ENCODE measurements around the gene SORCS2.

SORCS2 gene

GRCh38 chr4:7704625-7705024 is 512.3 kb downstream of the SORCS2 start:
- no peak overlapping the region for H3K4me3 ChIP-seq
- no peak overlapping the region for H3K9ac ChIP-seq (ENCODE audit: insufficient read length)
- H3K27ac ChIP-seq = no peak overlapping the region
- TF ChIP-seq FOXP2 (optimal IDR thresholded peaks at IDR 0.05; ENCODE audit: control extremely low read depth, extremely low read length, insufficient read depth) = no peak
- no peak for TF ChIP-seq EZH2 (IDR thresholded peaks at IDR 0.05)
- no peak for TF ChIP-seq POLR2AphosphoS5 (IDR thresholded peaks at IDR 0.05; ENCODE audit: borderline replicate concordance, low read depth, low read length)
- H3K9me3 ChIP-seq (ENCODE audit: low read depth, low read length) = no peaks in the 10 kb centered on the region
- DNase-seq (ENCODE audit: low read depth, low spot score) = no peak
- no peaks in the 10 kb centered on the region for H3K36me3 ChIP-seq (ENCODE audit: insufficient read depth, low read length)

- Histone ChIP-seq H3K9me3 (ENCODE audit: low read depth, low read length) (no peaks in the 10 kb centered on the region), H3K4me3 (no peak overlapping the region), H3K9ac (ENCODE audit: insufficient read length) (no peak overlapping the region), H3K36me3 (ENCODE audit: insufficient read depth, low read length) (no peaks in the 10 kb centered on the region), H3K27ac (no peak overlapping the region)
- no peak for DNase-seq (ENCODE audit: low read depth, low spot score)
- TF ChIP-seq POLR2AphosphoS5 (IDR thresholded peaks at IDR 0.05; ENCODE audit: borderline replicate concordance, low read depth, low read length) = no peak
- TF ChIP-seq FOXP2 (optimal IDR thresholded peaks at IDR 0.05; ENCODE audit: control extremely low read depth, extremely low read length, insufficient read depth) = no peak
- no peak for TF ChIP-seq EZH2 (IDR thresholded peaks at IDR 0.05)
Observed at GRCh38 chr4:7705062-7705461, 512.7 kb downstream of the SORCS2 start.

- TF ChIP-seq EZH2 (IDR thresholded peaks at IDR 0.05) (no peak), FOXP2 (optimal IDR thresholded peaks at IDR 0.05; ENCODE audit: control extremely low read depth, extremely low read length, insufficient read depth) (no peak), POLR2AphosphoS5 (IDR thresholded peaks at IDR 0.05; ENCODE audit: borderline replicate concordance, low read depth, low read length) (no peak)
- Histone ChIP-seq H3K36me3 (ENCODE audit: insufficient read depth, low read length) (no peaks in the 10 kb centered on the region), H3K9ac (ENCODE audit: insufficient read length) (no peak overlapping the region), H3K4me3 (no peak overlapping the region), H3K27ac (no peak overlapping the region), H3K9me3 (ENCODE audit: low read depth, low read length) (no peaks in the 10 kb centered on the region)
- DNase-seq (ENCODE audit: low read depth, low spot score) = no peak
Observed at GRCh38 chr4:7705593-7705992, 513.3 kb downstream of the SORCS2 start.

GRCh38 chr4:7708238-7708637 is 515.9 kb downstream of the SORCS2 start:
- Histone ChIP-seq H3K9ac (ENCODE audit: insufficient read length) (no peak overlapping the region), H3K36me3 (ENCODE audit: insufficient read depth, low read length) (no peaks in the 10 kb centered on the region), H3K4me3 (no peak overlapping the region), H3K27ac (no peak overlapping the region), H3K9me3 (ENCODE audit: low read depth, low read length) (no peaks in the 10 kb centered on the region)
- TF ChIP-seq EZH2 (IDR thresholded peaks at IDR 0.05) = no peak
- no peak for TF ChIP-seq POLR2AphosphoS5 (IDR thresholded peaks at IDR 0.05; ENCODE audit: borderline replicate concordance, low read depth, low read length)
- no peak for TF ChIP-seq FOXP2 (optimal IDR thresholded peaks at IDR 0.05; ENCODE audit: control extremely low read depth, extremely low read length, insufficient read depth)
- no peak for DNase-seq (ENCODE audit: low read depth, low spot score)

GRCh38 chr4:7708981-7709380 is 516.6 kb downstream of the SORCS2 start:
- Histone ChIP-seq H3K9me3 (ENCODE audit: low read depth, low read length) (no peaks in the 10 kb centered on the region), H3K27ac (no peak overlapping the region), H3K4me3 (no peak overlapping the region), H3K9ac (ENCODE audit: insufficient read length) (no peak overlapping the region), H3K36me3 (ENCODE audit: insufficient read depth, low read length) (no peaks in the 10 kb centered on the region)
- TF ChIP-seq FOXP2 (optimal IDR thresholded peaks at IDR 0.05; ENCODE audit: control extremely low read depth, extremely low read length, insufficient read depth) (no peak), POLR2AphosphoS5 (IDR thresholded peaks at IDR 0.05; ENCODE audit: borderline replicate concordance, low read depth, low read length) (no peak), EZH2 (IDR thresholded peaks at IDR 0.05) (no peak)
- DNase-seq (ENCODE audit: low read depth, low spot score) = no peak

- TF ChIP-seq EZH2 (IDR thresholded peaks at IDR 0.05) = no peak
- Histone ChIP-seq H3K9me3 (ENCODE audit: low read depth, low read length) (no peaks in the 10 kb centered on the region), H3K36me3 (ENCODE audit: insufficient read depth, low read length) (no peaks in the 10 kb centered on the region), H3K4me3 (no peak overlapping the region), H3K27ac (no peak overlapping the region), H3K9ac (ENCODE audit: insufficient read length) (no peak overlapping the region)
- DNase-seq (ENCODE audit: low read depth, low spot score) = no peak
Observed at GRCh38 chr4:7709431-7709830, 517.1 kb downstream of the SORCS2 start.

GRCh38 chr4:7710126-7710525 is 517.8 kb downstream of the SORCS2 start:
- Histone ChIP-seq H3K9ac (ENCODE audit: insufficient read length) (no peak overlapping the region), H3K36me3 (ENCODE audit: insufficient read depth, low read length) (no peaks in the 10 kb centered on the region), H3K9me3 (ENCODE audit: low read depth, low read length) (no peaks in the 10 kb centered on the region), H3K27ac (no peak overlapping the region), H3K4me3 (no peak overlapping the region)
- TF ChIP-seq FOXP2 (optimal IDR thresholded peaks at IDR 0.05; ENCODE audit: control extremely low read depth, extremely low read length, insufficient read depth) (no peak), EZH2 (IDR thresholded peaks at IDR 0.05) (no peak), POLR2AphosphoS5 (IDR thresholded peaks at IDR 0.05; ENCODE audit: borderline replicate concordance, low read depth, low read length) (no peak)
- no peak for DNase-seq (ENCODE audit: low read depth, low spot score)

- H3K27ac ChIP-seq = no peak overlapping the region
Observed at GRCh38 chr4:7710576-7711306, 518.4 kb downstream of the SORCS2 start.

More at GRCh38 chr4:7710576-7711306, 518.4 kb downstream of the SORCS2 start:
- Histone ChIP-seq H3K36me3 (ENCODE audit: insufficient read depth, low read length) (no peaks in the 10 kb centered on the region), H3K9me3 (ENCODE audit: low read depth, low read length) (no peaks in the 10 kb centered on the region), H3K9ac (ENCODE audit: insufficient read length) (no peak overlapping the region), H3K4me3 (no peak overlapping the region)
- no peak for DNase-seq (ENCODE audit: low read depth, low spot score)
- no peak for TF ChIP-seq POLR2AphosphoS5 (IDR thresholded peaks at IDR 0.05; ENCODE audit: borderline replicate concordance, low read depth, low read length)
- TF ChIP-seq FOXP2 (optimal IDR thresholded peaks at IDR 0.05; ENCODE audit: control extremely low read depth, extremely low read length, insufficient read depth) = no peak
- no peak for TF ChIP-seq EZH2 (IDR thresholded peaks at IDR 0.05)

All from SK-N-MC (cell line).